Liver (tissue), 3 donors: ENCODE measurements around the gene LRP1-AS.
"Not testable (repeated sequence)": the region's sequence is repeated elsewhere in the genome, so short reads cannot be mapped to it uniquely, and the experiment has no call there.

Experiments used
- GABPA ChIP-seq, 2 donors: IDR thresholded peaks in 1 of 2; conservative IDR thresholded peaks in 1 of 2; 2 replicates each; pipeline ENCODE4 v1.6.1; 2016; ENCODE audit warnings: antibody characterized with exemption in 2 of 2, mild to moderate bottlenecking in 1 of 2, moderate library complexity in 1 of 2
- JUND ChIP-seq, 2 donors: IDR thresholded peaks; 2 replicates each; pipeline ENCODE4 v1.6.1; 2016; ENCODE audit warnings: antibody characterized with exemption in 2 of 2
- RXRA ChIP-seq, 2 donors: IDR thresholded peaks; 2 replicates each; pipeline ENCODE4 v1.6.1; 2017 to 2018; ENCODE audit warnings: antibody characterized with exemption in 2 of 2, mild to moderate bottlenecking in 1 of 2
- TF ChIP-seq, protein P1 (sequence below): fragments of 150-350 bp; IDR thresholded peaks from 2 replicates; pipeline ENCODE4 v1.5.1; 2017; ENCODE audit warnings: improper control_type of control experiment, low read depth, low read length; ENCODE audit not compliant: missing input control
- TF ChIP-seq, protein P2 (sequence below): IDR thresholded peaks from 2 replicates; pipeline ENCODE4 v1.6.1; 2016; ENCODE audit warnings: antibody characterized with exemption
- donor health status: healthy.
- donor health status: healthy.

DNA sequence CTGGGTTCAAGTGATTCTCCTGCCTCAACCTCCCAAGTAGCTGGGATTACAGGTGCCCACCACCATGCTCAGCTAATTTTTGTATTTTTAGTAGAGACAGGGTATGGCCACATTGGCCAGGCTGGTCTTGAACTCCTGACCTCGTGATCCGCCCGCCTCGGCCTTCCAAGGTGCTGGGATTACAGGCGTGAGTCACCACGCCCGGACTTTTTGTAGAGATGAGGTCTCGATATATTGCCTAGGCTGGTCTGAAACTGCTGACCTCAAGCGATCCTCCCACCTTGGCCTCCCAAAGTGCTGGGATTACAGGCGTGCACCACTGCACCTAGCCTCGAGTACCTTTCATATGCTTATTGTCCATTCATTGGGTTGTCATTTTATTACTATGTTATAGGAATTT is 26.7 kb downstream of the LRP1-AS start:
- not testable (repeated sequence) for TF ChIP-seq RXRA (IDR thresholded peaks at IDR 0.05); GABPA (IDR thresholded peaks at IDR 0.05 in 1 of 2, conservative IDR thresholded peaks at IDR 0.05 in 1 of 2); JUND (IDR thresholded peaks at IDR 0.05)
- TF ChIP-seq, protein P1, sequence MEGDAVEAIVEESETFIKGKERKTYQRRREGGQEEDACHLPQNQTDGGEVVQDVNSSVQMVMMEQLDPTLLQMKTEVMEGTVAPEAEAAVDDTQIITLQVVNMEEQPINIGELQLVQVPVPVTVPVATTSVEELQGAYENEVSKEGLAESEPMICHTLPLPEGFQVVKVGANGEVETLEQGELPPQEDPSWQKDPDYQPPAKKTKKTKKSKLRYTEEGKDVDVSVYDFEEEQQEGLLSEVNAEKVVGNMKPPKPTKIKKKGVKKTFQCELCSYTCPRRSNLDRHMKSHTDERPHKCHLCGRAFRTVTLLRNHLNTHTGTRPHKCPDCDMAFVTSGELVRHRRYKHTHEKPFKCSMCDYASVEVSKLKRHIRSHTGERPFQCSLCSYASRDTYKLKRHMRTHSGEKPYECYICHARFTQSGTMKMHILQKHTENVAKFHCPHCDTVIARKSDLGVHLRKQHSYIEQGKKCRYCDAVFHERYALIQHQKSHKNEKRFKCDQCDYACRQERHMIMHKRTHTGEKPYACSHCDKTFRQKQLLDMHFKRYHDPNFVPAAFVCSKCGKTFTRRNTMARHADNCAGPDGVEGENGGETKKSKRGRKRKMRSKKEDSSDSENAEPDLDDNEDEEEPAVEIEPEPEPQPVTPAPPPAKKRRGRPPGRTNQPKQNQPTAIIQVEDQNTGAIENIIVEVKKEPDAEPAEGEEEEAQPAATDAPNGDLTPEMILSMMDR, result not testable (repeated sequence)
- TF ChIP-seq, protein P2, sequence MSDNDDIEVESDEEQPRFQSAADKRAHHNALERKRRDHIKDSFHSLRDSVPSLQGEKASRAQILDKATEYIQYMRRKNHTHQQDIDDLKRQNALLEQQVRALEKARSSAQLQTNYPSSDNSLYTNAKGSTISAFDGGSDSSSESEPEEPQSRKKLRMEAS, result not testable (repeated sequence)
